HepG2 (cell line): Measurements from ENCODE around the gene HNRNPAB. TPM values are rescaled to one million over a fixed set of nuclear protein-coding genes. Genes with fewer than 3 reads are reported as not detected.

Experiments used
- ADNP ChIP-seq: sonication (generic); formaldehyde crosslinking; IDR thresholded peaks from 2 replicates; pipeline ENCODE4 v1.4.0; 2020; ENCODE audit warnings: missing genetic modification reagents
- E2F5 ChIP-seq: sonication (generic); formaldehyde crosslinking; conservative IDR thresholded peaks from 2 replicates; pipeline ENCODE4 v1.4.0; 2020; ENCODE audit warnings: missing genetic modification reagents
- EEA1 ChIP-seq: sonication (generic); formaldehyde crosslinking; IDR thresholded peaks from 2 replicates; pipeline ENCODE4 v1.5.1; 2020; ENCODE audit warnings: mild to moderate bottlenecking, missing genetic modification reagents, borderline replicate concordance
- GATAD2A ChIP-seq: IDR thresholded peaks from 2 replicates; pipeline ENCODE4 v1.6.1; 2016
- MIER3 ChIP-seq: IDR thresholded peaks from 2 replicates; pipeline ENCODE4 v1.6.1; 2016; ENCODE audit warnings: missing compliant biosample characterization, borderline replicate concordance
- REPIN1 ChIP-seq: sonication (generic); formaldehyde crosslinking; IDR thresholded peaks from 2 replicates; pipeline ENCODE4 v1.8.0; 2022; ENCODE audit warnings: missing genetic modification reagents, low read depth, mild to moderate bottlenecking, borderline replicate concordance
- SALL1 ChIP-seq: sonication (generic); formaldehyde crosslinking; IDR thresholded peaks from 2 replicates; pipeline ENCODE4 v1.8.0; 2022; ENCODE audit warnings: mild to moderate bottlenecking, missing genetic modification reagents
- SCMH1 ChIP-seq: sonication (generic); formaldehyde crosslinking; IDR thresholded peaks from 2 replicates; pipeline ENCODE4 v1.9.0; 2021; ENCODE audit warnings: missing genetic modification reagents, mild to moderate bottlenecking, borderline replicate concordance
- TERF1 ChIP-seq: sonication (generic); formaldehyde crosslinking; IDR thresholded peaks from 2 replicates; pipeline ENCODE4 v1.8.0; 2022; ENCODE audit warnings: mild to moderate bottlenecking, missing genetic modification reagents, moderate library complexity
- ZBTB26 ChIP-seq: IDR thresholded peaks from 2 replicates; pipeline ENCODE4 v1.6.1; 2016; ENCODE audit warnings: missing compliant biosample characterization, missing genetic modification reagents, borderline replicate concordance
- ZFX ChIP-seq: sonication (generic); formaldehyde crosslinking; IDR thresholded peaks from 2 replicates; pipeline ENCODE4 v1.4.0; 2020; ENCODE audit warnings: mild to moderate bottlenecking, low read depth, missing genetic modification reagents, moderate library complexity
- ZNF501 ChIP-seq: sonication (generic); formaldehyde crosslinking; IDR thresholded peaks from 2 replicates; pipeline ENCODE4 v1.5.1; 2020; ENCODE audit warnings: mild to moderate bottlenecking, moderate library complexity, missing genetic modification reagents
- ZNF639 ChIP-seq: conservative IDR thresholded peaks from 2 replicates; pipeline ENCODE4 v1.6.1; 2018; ENCODE audit warnings: missing genetic modification reagents
- ZSCAN21 ChIP-seq: sonication (generic); formaldehyde crosslinking; IDR thresholded peaks from 2 replicates; pipeline ENCODE4 v1.8.0; 2022; ENCODE audit warnings: mild to moderate bottlenecking, missing genetic modification reagents, moderate library complexity, borderline replicate concordance
- polyA plus RNA-seq, 8 experiments: library from polyadenylated mRNA; depleted of rRNA in 3 of 8; stranded (reverse) in 7 of 8; unstranded in 1 of 8; fragments of >200 nt; fragmentation: Illumina TruSeq in 4 of 8; extraction: Trizol in 4 of 8; gene quantifications; 2 replicates each; pipeline versions ENCODE4 v1.2.1 to v1.2.3, GENCODE V29; 2011 to 2016; ENCODE audit warnings: low read depth in 4 of 8, missing spikeins in 1 of 8, mixed read lengths in 1 of 8; ENCODE audit not compliant: insufficient read depth in 1 of 8
- total RNA-seq, 5 experiments: library from RNA; depleted of rRNA; stranded (reverse); fragments of >200 nt; fragmentation: Illumina TruSeq; extraction: Trizol; gene quantifications; 2 replicates each; pipeline ENCODE4 v1.2.3, GENCODE V29; 2016; ENCODE audit warnings: low read depth in 1 of 5
- TF ChIP-seq, protein P1 (sequence below): sonication (generic); formaldehyde crosslinking; IDR thresholded peaks from 2 replicates; pipeline ENCODE4 v1.5.0; 2020; ENCODE audit warnings: mild to moderate bottlenecking, missing genetic modification reagents
- TF ChIP-seq, protein P2 (sequence below): IDR thresholded peaks from 2 replicates; pipeline ENCODE4 v1.6.1; 2018; ENCODE audit warnings: missing genetic modification reagents, mild to moderate bottlenecking, missing compliant biosample characterization
- TF ChIP-seq, protein P3 (sequence below): sonication (generic); formaldehyde crosslinking; IDR thresholded peaks from 2 replicates; pipeline ENCODE4 v1.9.0; 2022; ENCODE audit warnings: missing genetic modification reagents, mild to moderate bottlenecking, borderline replicate concordance

Gene HNRNPAB
- total and polyA plus RNA-seq, 2 of the 13 experiments (the other 11 are each of a cell fraction or from before 2014, with no cell fraction given): 62.6 to 111 TPM

- TF ChIP-seq ZBTB26 (CRISPR knock-in tag) (no peak), ADNP (CRISPR knock-in tag) (no peak), ZNF501 (CRISPR knock-in tag) (no peak), SALL1 (CRISPR knock-in tag) (peak; percentile 19; the same call in 1 of the 2 replicates), MIER3 (CRISPR knock-in tag) (no peak), E2F5 (CRISPR knock-in tag) (no peak), ZNF639 (CRISPR knock-in tag) (no peak), SCMH1 (CRISPR knock-in tag) (no peak), GATAD2A (no peak), EEA1 (CRISPR knock-in tag) (no peak), ZFX (CRISPR knock-in tag) (peak; percentile 80), REPIN1 (CRISPR knock-in tag) (no peak), TERF1 (no peak), ZSCAN21 (CRISPR knock-in tag) (no peak)
- TF ChIP-seq, protein P1, sequence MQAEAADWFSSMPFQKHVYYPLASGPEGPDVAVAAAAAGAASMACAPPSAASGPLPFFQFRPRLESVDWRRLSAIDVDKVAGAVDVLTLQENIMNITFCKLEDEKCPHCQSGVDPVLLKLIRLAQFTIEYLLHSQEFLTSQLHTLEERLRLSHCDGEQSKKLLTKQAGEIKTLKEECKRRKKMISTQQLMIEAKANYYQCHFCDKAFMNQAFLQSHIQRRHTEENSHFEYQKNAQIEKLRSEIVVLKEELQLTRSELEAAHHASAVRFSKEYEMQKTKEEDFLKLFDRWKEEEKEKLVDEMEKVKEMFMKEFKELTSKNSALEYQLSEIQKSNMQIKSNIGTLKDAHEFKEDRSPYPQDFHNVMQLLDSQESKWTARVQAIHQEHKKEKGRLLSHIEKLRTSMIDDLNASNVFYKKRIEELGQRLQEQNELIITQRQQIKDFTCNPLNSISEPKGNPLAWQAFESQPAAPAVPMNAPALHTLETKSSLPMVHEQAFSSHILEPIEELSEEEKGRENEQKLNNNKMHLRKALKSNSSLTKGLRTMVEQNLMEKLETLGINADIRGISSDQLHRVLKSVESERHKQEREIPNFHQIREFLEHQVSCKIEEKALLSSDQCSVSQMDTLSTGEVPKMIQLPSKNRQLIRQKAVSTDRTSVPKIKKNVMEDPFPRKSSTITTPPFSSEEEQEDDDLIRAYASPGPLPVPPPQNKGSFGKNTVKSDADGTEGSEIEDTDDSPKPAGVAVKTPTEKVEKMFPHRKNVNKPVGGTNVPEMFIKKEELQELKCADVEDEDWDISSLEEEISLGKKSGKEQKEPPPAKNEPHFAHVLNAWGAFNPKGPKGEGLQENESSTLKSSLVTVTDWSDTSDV: no peak
- TF ChIP-seq, protein P2, sequence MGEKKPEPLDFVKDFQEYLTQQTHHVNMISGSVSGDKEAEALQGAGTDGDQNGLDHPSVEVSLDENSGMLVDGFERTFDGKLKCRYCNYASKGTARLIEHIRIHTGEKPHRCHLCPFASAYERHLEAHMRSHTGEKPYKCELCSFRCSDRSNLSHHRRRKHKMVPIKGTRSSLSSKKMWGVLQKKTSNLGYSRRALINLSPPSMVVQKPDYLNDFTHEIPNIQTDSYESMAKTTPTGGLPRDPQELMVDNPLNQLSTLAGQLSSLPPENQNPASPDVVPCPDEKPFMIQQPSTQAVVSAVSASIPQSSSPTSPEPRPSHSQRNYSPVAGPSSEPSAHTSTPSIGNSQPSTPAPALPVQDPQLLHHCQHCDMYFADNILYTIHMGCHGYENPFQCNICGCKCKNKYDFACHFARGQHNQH (CRISPR knock-in tag): 0 out of 2 replicates have a peak, but pooled peaks have one; percentile 23
- TF ChIP-seq, protein P3, sequence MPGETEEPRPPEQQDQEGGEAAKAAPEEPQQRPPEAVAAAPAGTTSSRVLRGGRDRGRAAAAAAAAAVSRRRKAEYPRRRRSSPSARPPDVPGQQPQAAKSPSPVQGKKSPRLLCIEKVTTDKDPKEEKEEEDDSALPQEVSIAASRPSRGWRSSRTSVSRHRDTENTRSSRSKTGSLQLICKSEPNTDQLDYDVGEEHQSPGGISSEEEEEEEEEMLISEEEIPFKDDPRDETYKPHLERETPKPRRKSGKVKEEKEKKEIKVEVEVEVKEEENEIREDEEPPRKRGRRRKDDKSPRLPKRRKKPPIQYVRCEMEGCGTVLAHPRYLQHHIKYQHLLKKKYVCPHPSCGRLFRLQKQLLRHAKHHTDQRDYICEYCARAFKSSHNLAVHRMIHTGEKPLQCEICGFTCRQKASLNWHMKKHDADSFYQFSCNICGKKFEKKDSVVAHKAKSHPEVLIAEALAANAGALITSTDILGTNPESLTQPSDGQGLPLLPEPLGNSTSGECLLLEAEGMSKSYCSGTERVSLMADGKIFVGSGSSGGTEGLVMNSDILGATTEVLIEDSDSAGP: peak; percentile 58; the same call in 1 of the 2 replicates
These were observed 34.6 kb downstream of the HNRNPAB start (continued) for GRCh38 chr5:178238711-178239592.
